ENCODE data around the gene VGLL3.
A peak's percentile ranks its signal among the peaks of the same experiment; 100 is the strongest.
"Not testable (repeated sequence)": the region's sequence is repeated elsewhere in the genome, so short reads cannot be mapped to it uniquely, and the experiment has no call there.

Gene VGLL3, protein sequence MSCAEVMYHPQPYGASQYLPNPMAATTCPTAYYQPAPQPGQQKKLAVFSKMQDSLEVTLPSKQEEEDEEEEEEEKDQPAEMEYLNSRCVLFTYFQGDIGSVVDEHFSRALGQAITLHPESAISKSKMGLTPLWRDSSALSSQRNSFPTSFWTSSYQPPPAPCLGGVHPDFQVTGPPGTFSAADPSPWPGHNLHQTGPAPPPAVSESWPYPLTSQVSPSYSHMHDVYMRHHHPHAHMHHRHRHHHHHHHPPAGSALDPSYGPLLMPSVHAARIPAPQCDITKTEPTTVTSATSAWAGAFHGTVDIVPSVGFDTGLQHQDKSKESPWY

DNA sequence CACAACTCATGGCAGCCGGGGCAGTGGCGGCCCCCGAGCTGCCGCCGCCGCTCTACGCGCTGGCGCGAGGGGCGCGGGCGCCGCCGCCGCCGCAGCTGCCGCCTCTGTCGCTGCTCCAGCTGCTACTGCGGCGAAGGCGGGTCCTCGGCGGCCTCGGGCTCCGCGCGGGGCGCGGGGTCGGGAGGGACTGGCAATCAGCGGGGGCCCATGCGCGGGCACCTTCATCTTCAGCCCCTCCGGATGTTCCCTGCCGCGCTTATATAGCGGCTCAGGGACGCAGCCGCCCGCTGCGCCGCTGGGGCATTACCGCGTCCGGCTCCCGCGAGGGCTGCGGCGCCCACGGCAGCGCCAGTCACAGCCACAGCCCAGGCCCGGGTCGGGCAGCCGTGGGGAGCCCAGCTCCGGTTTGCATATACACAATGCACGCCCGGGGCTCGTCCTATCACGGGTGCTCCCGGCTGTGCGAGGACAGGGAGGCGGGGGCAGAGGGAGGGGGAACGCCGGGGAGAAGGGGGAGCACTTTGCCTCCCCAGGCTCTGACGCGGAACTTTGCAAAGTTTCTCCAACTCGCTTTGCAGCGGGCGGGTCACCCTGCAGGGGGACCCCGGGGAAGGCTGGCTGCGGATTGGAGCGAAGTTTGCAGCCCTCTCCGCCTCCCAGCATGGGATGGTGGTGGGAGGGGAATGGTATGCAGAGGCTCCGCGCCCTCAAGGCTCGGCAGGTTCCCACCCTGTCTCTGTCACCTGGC lies at the start of gene VGLL3:
VGLL3 (minus strand) TSS at position 416 of the 748 bp plus-strand sequence; CDS start at position 10, 406 bp downstream.
- peak; percentile 51 for DNase-seq (ENCODE audit: low spot score)

DNA sequence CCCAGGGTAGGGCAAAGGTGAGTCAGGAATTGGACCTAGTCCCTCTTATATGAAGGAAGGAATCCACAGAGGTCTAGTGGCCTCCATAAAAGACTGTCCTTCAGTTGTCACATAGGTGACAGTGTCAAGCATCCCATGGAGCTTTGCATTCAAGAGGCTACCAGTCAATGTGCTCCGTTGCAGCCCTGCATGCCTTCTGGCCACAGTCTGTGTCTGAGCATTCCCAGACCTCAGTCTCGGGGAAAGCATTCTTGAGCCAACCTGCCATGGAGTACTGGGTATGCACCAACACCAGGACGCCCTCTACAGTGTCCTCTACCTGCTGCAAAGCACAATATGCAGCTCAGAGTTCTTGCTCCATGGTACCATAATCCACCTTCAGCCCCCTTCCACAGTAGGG lies 46.7 kb upstream of the VGLL3 start:
- no peak for DNase-seq (ENCODE audit: low spot score)

DNA sequence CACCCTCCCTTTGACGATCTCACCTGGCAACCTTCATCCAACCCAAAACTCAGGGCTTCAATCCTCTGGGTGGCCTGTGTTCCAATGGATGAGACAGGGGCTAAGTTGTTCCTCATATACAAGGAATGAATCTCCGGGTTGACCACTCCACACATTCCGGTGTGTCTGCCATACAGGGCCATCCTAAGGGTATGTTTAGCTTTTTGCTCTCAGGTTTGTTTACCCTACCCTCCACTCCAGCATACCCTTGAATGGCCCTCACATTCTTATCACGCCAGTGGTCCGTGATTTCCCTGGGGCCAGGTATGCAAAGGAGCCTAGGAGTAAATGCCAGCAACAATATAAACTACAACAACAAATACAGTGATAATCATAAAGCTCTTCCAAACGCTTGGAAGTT lies 45.7 kb upstream of the VGLL3 start:
- DNase-seq (ENCODE audit: low spot score): no peak

DNA sequence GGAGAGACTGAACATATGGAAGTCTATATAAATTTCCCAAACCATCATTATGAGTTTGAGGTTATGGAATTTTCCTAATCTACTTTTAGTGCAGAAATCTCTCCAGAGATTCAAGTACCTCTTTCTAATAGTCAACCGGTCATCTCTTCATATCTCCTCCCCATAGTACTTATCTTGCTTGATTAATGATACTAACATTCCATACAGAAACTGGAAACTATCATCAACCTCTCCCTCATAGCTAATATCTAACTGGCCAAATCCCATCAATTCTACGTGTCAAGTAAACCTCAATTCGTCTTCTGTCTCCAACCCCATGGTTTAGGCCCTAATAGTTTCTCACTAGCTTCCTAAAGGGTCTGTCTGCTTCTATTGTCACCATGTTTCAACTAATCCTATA lies 44.4 kb upstream of the VGLL3 start:
- DNase-seq (ENCODE audit: low spot score): no peak

DNA sequence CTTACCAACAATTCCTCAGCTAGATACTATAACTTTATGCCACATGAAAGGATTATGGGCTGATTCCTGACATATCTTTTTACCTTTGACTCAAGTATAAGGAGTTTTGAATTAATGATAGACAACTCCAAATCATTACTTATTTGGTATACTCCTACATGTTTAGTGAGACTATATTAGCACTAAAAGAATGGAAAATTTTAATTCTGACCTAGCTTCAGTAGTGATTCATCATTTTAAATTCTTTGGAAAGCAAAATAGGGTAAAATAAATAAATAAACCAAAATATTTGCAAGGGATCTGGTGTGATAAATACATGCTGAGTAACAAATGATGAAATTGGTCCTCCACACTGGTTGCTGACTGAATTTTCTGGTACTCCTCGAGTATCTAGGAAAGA lies 42.3 kb upstream of the VGLL3 start:
- no peak for DNase-seq (ENCODE audit: low spot score)

DNA sequence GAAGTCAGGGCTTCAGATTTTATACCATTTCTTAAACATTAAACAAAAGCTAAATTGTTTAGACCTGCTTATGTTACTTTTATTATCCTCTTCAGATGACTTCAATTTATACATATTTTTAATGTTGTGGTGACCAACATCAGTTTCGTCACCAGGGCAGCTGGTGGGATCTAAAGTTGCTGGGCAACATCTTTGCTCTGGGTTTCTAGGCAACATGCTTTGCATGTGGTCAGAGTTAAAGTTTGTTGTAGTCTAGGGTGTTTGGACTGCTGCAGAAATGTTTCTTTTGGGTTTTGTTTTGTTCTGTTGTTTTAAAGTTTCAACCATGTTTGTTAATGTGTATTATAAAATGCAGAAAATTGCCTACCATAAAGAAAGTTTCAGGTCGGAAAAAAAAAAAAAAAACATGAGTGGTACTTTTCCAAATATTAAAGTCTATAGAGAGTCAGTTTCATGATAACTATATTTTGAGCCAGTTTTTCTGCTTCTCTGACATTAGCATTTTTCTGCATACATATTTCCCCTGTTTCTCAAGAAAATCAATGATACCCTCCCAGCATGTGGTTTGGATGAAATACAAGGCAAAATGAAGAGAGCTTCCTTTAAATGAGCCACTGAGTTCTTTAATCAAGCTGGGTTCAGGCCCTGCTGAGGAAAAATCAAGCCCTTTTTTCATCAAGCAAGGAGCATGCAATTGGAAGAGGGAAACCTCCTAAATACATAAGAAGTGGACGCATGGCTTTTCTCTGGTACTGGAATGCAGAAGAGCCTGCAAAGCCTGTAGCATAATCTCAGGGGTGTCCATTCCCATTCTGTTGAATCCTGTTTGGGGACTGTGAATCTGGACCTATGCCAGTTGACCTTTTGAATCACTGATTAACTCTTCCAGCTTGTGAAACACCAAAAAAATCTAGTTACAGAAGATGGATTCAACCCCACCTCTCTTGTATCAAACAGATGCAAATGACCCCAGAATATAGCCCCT lies 35.0 kb upstream of the VGLL3 start:
- no peak for DNase-seq (ENCODE audit: low spot score)

DNA sequence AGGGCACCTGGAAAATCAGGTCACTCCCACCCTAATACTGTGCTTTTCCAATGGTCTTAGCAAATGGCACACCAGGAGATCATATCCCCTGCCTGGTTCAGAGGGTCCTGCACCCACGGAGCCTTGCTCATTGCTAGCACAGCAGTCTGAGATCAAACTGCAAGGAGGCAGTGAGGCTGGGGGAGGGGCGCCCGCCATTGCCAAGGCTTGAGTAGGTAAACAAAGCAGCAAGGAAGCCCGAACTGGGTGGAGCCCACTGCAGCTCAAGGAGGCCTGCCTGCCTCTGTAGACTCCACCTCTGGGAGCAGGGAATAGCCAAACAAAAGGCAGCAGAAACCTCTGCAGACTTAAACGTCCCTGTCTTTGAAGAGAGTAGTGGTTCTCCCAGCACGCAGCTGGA lies 26.4 kb upstream of the VGLL3 start:
- not testable (repeated sequence) for DNase-seq (ENCODE audit: low spot score)

DNA sequence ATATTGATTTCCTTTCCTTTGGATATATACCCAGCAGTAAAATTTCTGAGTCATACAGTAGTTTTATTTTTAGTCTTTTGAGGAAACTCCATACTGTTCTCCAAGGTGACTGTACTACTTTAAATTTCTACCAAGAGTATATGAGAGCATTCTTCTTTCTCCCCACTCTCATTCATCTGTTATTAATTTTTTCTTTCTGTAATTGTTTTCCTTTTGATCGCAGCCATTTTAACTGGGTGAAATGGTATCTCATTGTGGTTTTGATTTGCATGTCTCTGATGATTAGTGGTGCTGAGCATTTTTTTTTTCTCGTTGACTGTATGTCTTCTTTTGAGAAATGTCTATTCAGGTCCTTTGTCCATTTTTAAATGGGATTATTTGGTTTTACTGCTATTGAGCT lies 18.3 kb upstream of the VGLL3 start:
- DNase-seq (ENCODE audit: low spot score): no peak

DNA sequence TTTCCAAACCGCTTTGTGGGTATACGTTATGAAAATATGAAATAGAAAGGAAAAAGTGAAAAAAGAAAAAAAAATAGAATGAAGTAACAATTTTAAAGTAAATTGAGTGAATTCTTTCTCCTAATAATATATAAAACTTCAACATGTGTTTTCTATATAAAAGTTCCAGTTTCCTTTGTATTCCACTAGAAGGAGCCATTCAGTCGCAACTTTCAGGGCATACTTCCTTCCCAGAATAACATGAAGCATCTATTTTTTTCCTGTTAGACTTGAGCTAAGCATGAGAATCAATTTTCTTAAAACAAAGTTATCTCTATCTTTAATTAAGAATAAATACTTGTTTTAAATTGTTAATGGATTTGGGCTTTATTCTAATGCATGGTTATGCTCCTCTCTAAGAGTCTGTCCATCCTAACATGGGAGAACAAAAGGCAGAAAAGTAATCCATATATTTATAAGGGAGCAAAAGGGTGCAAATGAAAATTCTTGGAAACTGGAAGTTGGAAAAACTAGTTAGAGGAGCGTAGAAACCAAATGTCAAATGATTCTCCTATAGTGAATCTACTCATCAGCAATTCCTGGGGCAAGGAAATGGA lies 16.0 kb upstream of the VGLL3 start:
- DNase-seq (ENCODE audit: low spot score): no peak

DNA sequence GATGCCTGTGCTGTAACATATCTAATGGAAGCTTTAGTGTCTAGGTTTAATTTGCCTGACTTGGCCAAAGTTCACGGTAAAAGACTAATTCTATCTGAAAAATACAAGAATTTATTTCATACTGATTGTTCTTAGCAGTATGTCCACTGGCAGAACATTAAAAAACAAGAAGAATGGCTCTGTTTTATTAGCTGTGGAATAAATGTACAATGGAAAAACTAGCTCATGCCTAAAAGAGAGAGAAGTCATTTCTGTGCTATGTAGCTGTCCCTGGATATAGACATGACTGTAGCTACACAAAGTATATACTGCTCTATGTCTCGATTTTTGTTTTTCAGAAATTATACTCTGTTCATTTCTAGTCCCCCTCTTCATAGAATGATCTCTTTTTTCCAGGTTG lies 13.9 kb upstream of the VGLL3 start:
- DNase-seq (ENCODE audit: low spot score): no peak

DNA sequence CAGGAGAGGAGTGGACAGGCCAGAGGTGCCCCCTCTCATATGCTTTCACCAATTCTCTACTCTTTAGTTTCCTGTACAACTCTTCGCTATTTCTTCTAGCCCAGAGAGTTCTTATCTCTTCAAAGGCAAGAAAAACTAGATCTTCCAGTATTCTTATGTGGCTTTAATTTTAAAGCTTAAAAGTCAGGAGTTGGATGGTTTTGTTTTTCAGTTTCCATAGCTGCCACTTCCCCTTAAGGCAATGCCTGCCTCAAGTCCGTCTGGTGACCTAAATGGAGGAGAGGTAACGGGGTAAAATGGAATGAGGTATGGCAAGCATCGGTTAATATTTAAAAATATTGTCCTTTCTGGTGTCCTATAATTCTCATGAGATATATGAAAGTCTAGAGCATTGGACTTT lies 11.4 kb upstream of the VGLL3 start:
- DNase-seq (ENCODE audit: low spot score): no peak

DNA sequence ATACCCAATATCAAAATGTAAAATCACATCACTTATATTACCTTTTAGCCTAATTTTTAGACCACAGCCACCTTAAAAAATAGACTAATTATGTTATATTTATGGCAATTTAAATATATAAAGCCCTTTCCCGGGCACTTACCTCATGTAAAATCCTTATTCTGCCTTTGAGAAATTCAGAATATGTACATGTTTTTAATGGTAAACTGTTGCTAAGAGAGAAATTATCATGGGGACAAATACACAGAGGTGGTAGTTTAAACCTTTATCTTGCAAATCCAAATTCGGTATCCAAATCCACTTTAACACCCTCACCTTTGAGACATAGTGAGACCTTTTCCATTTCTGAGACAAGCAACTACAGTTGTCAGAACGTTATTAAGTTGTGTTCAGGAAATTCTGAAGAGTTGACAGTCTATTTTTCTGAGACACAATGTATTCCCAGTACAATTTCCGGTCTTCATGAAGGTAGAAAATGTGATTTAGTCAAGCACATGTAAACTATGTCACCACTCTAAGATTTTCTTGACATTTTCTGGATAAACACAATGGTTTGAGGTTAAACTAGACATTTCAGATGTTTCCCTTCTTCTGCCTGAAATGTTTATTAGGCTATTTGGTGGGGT lies 10.6 kb upstream of the VGLL3 start:
- DNase-seq (ENCODE audit: low spot score): no peak

DNA sequence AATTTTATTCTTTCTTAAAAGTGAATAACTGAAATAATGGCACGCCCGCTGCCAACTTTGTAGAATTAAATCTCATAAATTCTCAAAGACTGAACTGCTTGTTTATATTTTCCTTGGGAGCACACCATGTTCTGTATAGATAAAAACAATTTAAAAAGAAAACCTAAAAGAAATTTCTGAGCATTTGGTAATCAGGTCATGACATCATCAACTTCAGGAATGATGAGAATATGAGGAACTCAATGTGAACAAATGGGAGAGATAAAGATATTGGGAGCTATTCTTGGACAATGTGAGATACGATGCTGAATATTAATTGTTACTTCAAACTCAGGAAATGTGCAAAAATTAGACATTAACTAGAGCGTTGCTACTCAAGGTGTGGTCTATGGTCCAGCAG lies 10.0 kb upstream of the VGLL3 start:
- DNase-seq (ENCODE audit: low spot score): no peak

DNA sequence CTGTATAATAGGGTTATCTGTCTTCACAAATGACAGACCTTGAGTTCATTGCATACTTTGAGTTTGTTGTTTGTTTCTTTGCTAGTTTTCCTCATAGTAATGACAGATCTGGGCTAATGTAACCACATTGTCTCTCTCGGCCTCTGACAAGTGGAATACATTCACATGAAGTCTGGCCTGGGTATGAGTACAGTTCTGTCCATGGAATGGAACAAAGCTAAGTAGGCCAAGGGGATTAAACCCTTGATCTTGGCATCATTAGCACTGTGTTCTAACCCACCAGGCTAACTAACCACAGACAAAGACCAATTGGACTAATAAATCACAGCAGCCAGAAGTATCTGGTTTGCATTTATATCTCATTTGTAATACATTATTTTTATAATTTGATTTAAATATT lies 7.6 kb upstream of the VGLL3 start:
- no peak for DNase-seq (ENCODE audit: low spot score)

DNA sequence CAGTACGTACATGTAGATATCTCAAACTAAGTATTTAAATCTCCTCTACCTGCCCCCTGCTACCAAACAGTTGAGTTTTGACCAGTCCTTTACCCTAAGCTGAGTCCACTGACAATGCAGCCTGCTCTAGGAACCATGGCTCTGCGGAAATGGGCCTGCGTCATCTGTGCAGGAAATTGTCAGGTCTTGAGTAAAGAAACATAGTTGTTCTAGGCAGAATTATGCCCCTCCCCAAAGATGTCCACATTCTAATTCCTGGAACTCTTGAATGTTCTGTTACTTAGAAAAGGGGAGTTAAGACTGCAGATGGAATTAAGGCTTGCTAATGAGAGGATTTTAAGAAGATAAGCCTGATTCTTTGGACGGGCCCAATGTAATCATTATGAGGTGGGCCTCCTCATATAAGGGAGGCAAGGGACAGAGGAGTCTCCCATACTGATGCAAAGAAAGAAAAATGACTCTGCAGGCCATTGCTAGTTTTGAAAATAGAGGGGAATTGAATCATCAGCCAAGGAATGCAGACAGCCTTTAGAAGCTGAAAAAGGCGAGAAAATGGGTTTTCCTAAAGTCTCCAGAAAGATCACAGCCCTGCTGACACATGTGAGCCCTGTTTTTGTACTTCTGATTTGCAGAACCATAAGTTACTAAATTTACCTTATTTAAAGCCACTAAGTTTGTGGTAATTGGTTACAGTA lies 5.5 kb upstream of the VGLL3 start:
- DNase-seq (ENCODE audit: low spot score): no peak

DNA sequence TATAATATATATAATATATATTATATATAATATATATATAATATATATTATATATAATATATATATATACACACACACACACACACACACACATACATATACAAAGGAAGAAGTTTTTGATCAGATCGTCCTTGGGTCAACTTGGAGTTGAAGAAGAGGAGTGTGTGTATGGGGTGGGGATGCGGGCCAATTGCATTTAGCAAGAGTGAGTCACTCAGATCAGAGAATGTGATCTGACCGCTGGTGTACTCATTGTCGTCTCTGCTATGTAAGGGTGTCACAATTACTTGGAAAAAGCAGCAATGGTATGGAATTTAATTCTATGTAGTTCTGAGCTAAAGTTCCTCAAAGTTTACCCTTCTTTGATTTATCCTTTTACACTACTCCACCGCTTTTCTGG lies 4.6 kb upstream of the VGLL3 start:
- no peak for DNase-seq (ENCODE audit: low spot score)

DNA sequence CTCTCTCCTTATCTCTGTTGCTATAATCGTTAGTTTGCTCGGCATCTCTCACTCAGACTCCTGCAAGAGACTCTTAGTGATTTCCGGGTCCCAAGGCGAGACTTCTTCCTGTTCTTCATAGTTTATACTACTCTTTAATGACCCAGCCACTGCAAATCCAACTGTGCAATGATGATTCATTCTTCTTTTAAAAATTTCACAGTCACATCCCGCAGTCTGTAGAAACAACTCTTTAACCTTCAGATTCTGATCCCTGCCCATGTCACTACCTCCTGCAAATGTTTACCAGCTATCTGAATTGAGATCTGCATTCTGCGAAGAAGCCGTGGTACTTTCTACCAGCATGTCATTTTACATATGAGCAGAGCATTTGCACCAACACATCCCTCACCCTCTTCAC lies 2.8 kb upstream of the VGLL3 start:
- no peak for DNase-seq (ENCODE audit: low spot score)

DNA sequence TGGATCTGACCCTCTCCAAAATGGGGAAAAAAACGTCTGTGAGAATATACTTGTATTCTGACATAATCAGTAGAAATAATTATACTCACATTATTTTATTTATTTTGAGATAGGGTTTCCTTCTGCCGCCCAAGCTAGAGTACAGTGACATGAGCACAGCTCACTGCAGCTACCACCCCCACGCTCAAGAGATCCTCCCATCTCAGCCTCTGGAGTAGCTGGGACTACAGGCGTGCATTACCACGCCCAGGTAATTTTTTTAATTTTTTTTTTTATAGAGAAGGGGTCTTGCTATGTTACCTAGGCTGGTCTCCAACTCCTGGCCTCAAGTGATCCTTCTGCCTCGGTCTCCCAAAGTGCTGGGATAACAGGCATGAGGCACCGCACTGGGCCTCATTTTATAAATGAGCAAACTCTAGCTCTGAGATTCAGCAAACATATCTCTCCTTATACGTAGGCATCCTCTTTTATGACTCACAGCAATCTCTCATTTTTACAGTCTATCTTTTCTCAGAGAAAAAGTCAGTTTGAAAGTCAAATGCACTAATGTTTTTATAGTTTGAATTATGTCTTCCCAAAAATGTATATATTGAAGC lies 989 bp upstream of the VGLL3 start:
- no peak for DNase-seq (ENCODE audit: low spot score)

DNA sequence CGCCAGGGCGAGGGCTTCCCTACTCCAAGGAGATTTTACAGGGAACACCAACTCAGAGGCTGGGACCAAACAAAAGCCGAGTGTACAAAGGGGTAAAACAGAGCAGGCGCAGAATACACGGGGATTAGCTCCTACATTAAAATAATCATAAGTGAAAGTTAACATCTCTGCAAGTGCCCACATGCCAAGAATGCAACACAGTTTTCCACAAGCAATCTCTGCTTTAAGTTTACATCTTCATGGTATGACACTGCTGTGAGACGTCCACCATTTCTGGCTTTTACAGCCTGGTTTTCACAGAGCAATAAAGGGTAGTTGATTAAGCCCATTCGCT lies 500 bp upstream of the VGLL3 start:
- DNase-seq (ENCODE audit: low spot score): peak; percentile 3

DNA sequence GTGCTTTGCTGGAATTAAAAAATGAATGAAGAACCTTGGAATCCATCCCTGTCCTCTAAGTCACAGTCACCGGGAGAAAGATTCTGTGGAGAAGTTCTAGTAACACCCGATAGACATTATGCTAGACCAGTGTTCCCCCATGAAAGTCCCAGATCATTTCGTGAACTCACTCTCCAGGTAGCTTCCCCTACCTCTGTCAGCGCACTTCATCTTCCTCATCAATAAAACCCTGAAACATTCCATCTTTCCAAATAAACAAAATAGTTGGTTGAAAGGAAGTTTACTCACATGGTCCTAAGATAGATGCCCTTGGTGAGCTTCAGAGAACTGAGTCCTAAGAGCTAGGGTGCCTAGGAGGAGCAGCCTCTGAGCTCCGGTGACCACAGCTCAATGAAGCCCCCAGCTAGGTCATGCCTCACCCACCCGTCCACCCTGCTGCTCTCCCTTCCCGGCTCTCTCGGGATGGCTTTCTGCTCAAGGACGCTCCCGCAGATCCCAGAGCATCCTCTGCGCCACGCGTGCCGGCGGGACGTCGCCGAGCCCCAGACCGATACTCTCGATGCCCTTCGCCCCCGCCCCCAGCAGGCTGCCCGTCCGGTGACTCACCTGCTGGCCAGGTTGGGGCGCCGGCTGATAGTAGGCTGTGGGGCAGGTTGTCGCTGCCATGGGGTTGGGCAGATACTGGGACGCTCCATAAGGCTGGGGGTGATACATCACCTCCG lies 776 bp downstream of the VGLL3 start:
- peak; percentile 28 for DNase-seq (ENCODE audit: low spot score)
